Stimulated activated CD8-positive, alpha-beta memory T cell treated with anti-CD3 and anti-CD28 coated beads, Interleukin-15, amount 100 ng/mL, for 48 hours (primary cell): Measurements from ENCODE around the gene PRKX.
"Not testable (repeated sequence)": the region's sequence is repeated elsewhere in the genome, so short reads cannot be mapped to it uniquely, and the experiment has no call there.

Source experiments
- DNase-seq, 2 donors: peaks; one replicate each; pipeline ENCODE4 v3.0.0-alpha.2; 2020; ENCODE audit warnings: low read depth in 2 of 2

The PRKX gene

GRCh38 chrX:3653111-3653510, 60.3 kb downstream of the PRKX start:
- DNase-seq, result no peak

GRCh38 chrX:3651277-3651676, 62.2 kb downstream of the PRKX start:
- no peak for DNase-seq

- DNase-seq, result no peak
Measured at GRCh38 chrX:3648084-3648483, 65.4 kb downstream of the PRKX start.

GRCh38 chrX:3639858-3640631, 73.4 kb downstream of the PRKX start:
- DNase-seq, result not testable (repeated sequence)

- no peak for DNase-seq
Measured at GRCh38 chrX:3639236-3639635, 74.2 kb downstream of the PRKX start.

- DNase-seq, result no peak
Measured at GRCh38 chrX:3638280-3638873, 75.1 kb downstream of the PRKX start.

- no peak for DNase-seq
Measured at GRCh38 chrX:3636803-3637202, 76.6 kb downstream of the PRKX start.

- DNase-seq, result no peak
Measured at GRCh38 chrX:3631196-3631595, 82.3 kb downstream of the PRKX start.

GRCh38 chrX:3627594-3627993, 85.9 kb downstream of the PRKX start:
- DNase-seq, result no peak

- DNase-seq, result no peak
Measured at GRCh38 chrX:3621414-3621813, 92.0 kb downstream of the PRKX start.

GRCh38 chrX:3611744-3612143, 101.7 kb downstream of the PRKX start:
- DNase-seq, result not testable (repeated sequence)

GRCh38 chrX:3609810-3610209, 103.6 kb downstream of the PRKX start:
- DNase-seq, result no peak

GRCh38 chrX:3603026-3603661, 110.3 kb downstream of the PRKX start:
- no peak for DNase-seq

GRCh38 chrX:3599802-3600430, 113.5 kb downstream of the PRKX start:
- no peak for DNase-seq

- no peak for DNase-seq
Measured at GRCh38 chrX:3598709-3599108, 114.7 kb downstream of the PRKX start.

GRCh38 chrX:3598046-3598605, 115.3 kb downstream of the PRKX start:
- no peak for DNase-seq

- DNase-seq, result no peak
Measured at GRCh38 chrX:3592184-3592583, 121.3 kb downstream of the PRKX start.

GRCh38 chrX:3589474-3589873, 124.0 kb downstream of the PRKX start:
- DNase-seq, result no peak

GRCh38 chrX:3585719-3586118, 127.7 kb downstream of the PRKX start:
- DNase-seq, result no peak

GRCh38 chrX:3584415-3584996, 128.9 kb downstream of the PRKX start:
- no peak for DNase-seq

- DNase-seq, result no peak
Measured at GRCh38 chrX:3582451-3582850, 131.0 kb downstream of the PRKX start.

- no peak for DNase-seq
Measured at GRCh38 chrX:3581609-3582108, 131.8 kb downstream of the PRKX start.
